Right atrium auricular region (tissue), 2 donors: Measurements from ENCODE around the gene PHACTR1. TPM values are rescaled to one million over a fixed set of nuclear protein-coding genes. Genes with fewer than 3 reads are reported as not detected.

Experiments used
- DNase-seq: peaks from one replicate; pipeline ENCODE4 v3.0.0-alpha.2; 2019; ENCODE audit warnings: low spot score
- H3K27ac ChIP-seq, 2 donors: fragments of 200-600 bp; sonication (generic); 1 replicate in 1 of 2; 2 replicates in 1 of 2; pipeline ENCODE4 v1.5.1; 2016 to 2019
- H3K27me3 ChIP-seq, 2 donors: fragments of 200-600 bp; sonication (generic); one replicate each; pipeline versions ENCODE4 v1.5.1 to v1.6.0; 2017 to 2019
- H3K36me3 ChIP-seq: fragments of 200-600 bp; sonication (generic); one replicate; pipeline ENCODE4 v1.5.1; 2016
- H3K4me1 ChIP-seq, 2 donors: fragments of 200-600 bp; sonication (generic); one replicate each; pipeline versions ENCODE4 v1.5.1 to v1.6.0; 2017 to 2019
- H3K4me3 ChIP-seq, 2 donors: fragments of 200-600 bp; sonication (generic); 1 replicate in 1 of 2; 2 replicates in 1 of 2; pipeline ENCODE4 v1.5.1; 2017 to 2019; ENCODE audit warnings: mild to moderate bottlenecking in 1 of 2, moderate library complexity in 1 of 2
- H3K9me3 ChIP-seq, 2 donors: fragments of 200-600 bp; sonication (generic); one replicate each; pipeline ENCODE4 v1.5.1; 2019
- total RNA-seq, 2 donors: library from RNA; depleted of rRNA; stranded (reverse); fragments of >200 nt; gene quantifications; one replicate each; pipeline ENCODE4 v1.1.0, GENCODE V29; 2016
- TF ChIP-seq, protein P1 (sequence below), 2 donors: fragments of 200-600 bp; sonication (generic); IDR thresholded peaks; one replicate each; pipeline ENCODE4 v1.5.1; 2019; ENCODE audit warnings: antibody characterized with exemption in 2 of 2

Gene PHACTR1
- total RNA-seq, 2 donors from 2014 or later = 19.1 to 46.0 TPM

- H3K4me3 ChIP-seq = no peak overlapping the region
- TF ChIP-seq, protein P1, sequence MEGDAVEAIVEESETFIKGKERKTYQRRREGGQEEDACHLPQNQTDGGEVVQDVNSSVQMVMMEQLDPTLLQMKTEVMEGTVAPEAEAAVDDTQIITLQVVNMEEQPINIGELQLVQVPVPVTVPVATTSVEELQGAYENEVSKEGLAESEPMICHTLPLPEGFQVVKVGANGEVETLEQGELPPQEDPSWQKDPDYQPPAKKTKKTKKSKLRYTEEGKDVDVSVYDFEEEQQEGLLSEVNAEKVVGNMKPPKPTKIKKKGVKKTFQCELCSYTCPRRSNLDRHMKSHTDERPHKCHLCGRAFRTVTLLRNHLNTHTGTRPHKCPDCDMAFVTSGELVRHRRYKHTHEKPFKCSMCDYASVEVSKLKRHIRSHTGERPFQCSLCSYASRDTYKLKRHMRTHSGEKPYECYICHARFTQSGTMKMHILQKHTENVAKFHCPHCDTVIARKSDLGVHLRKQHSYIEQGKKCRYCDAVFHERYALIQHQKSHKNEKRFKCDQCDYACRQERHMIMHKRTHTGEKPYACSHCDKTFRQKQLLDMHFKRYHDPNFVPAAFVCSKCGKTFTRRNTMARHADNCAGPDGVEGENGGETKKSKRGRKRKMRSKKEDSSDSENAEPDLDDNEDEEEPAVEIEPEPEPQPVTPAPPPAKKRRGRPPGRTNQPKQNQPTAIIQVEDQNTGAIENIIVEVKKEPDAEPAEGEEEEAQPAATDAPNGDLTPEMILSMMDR (IDR thresholded peaks at IDR 0.05) = no peak
- H3K27me3 ChIP-seq = no peaks in the 10 kb centered on the region
- no peaks in the 10 kb centered on the region for H3K9me3 ChIP-seq
- DNase-seq = no peak
- no peaks in the 10 kb centered on the region for H3K4me1 ChIP-seq
- peaks cover 8% of the 10 kb centered on the region for H3K36me3 ChIP-seq
- H3K27ac ChIP-seq = no peak overlapping the region
Observed at GRCh38 chr6:13186861-13187260, 470.3 kb downstream of the PHACTR1 start.

DNA sequence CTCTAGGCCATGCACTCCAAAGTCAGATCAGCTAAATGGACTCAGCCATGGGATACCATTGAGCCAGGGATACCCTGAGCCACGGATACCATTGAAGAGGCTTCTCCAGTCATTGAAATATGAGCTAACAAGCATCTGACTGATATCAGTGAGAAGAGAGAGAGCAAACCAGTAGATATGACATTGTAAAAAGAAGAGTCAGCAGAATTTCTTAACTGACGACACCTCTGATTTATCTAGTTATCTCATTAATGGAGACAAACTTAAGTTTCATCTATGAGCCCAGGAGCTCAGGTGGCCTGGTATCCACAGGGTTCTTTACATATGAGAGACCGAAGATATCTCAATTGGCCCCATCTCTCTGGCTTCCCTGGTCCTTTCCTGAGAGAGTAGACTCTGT is 471.1 kb downstream of the PHACTR1 start:
- no peak overlapping the region for H3K4me3 ChIP-seq
- H3K36me3 ChIP-seq = peaks cover 8% of the 10 kb centered on the region
- H3K27ac ChIP-seq = no peak overlapping the region
- H3K27me3 ChIP-seq = no peaks in the 10 kb centered on the region
- no peak for DNase-seq
- no peaks in the 10 kb centered on the region for H3K9me3 ChIP-seq
- H3K4me1 ChIP-seq = no peaks in the 10 kb centered on the region
- TF ChIP-seq, protein P1 (IDR thresholded peaks at IDR 0.05) = no peak

DNA sequence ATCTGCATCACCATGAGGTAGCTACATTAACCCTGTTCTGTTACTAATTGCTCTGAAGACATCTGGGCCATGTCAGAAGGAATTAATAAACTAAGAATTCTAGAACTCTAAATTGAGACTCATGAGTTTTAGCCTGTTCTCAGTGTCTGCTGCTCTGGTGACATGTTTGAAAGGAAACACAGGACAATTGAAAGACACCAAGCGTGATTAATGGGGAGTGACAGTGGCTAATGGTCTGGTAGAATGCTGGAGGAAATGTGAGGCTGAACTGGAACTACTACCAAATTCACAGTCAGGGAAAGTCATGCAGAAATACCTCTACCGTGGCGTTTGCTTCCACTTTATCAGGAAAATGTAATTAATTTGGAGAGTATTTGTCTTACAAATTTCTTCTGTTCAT is 471.7 kb downstream of the PHACTR1 start:
- H3K9me3 ChIP-seq = no peaks in the 10 kb centered on the region
- no peaks in the 10 kb centered on the region for H3K4me1 ChIP-seq
- no peak overlapping the region for H3K4me3 ChIP-seq
- TF ChIP-seq, protein P1 (IDR thresholded peaks at IDR 0.05) = no peak
- no peaks in the 10 kb centered on the region for H3K27me3 ChIP-seq
- no peak for DNase-seq
- no peak overlapping the region for H3K27ac ChIP-seq
- H3K36me3 ChIP-seq = peaks cover 8% of the 10 kb centered on the region

GRCh38 chr6:13189710-13190109 is 473.1 kb downstream of the PHACTR1 start:
- Histone ChIP-seq H3K27ac (no peak overlapping the region), H3K36me3 (peaks cover 5% of the 10 kb centered on the region), H3K4me3 (no peak overlapping the region), H3K27me3 (no peaks in the 10 kb centered on the region), H3K4me1 (no peaks in the 10 kb centered on the region), H3K9me3 (no peaks in the 10 kb centered on the region)
- TF ChIP-seq, protein P1 (IDR thresholded peaks at IDR 0.05) = no peak
- DNase-seq = no peak

- Histone ChIP-seq H3K4me1 (no peaks in the 10 kb centered on the region), H3K27ac (no peak overlapping the region), H3K36me3 (no peaks in the 10 kb centered on the region), H3K9me3 (no peaks in the 10 kb centered on the region), H3K4me3 (no peak overlapping the region), H3K27me3 (no peaks in the 10 kb centered on the region)
- no peak for DNase-seq
- TF ChIP-seq, protein P1 (IDR thresholded peaks at IDR 0.05) = no peak
Observed at GRCh38 chr6:13190376-13190775, 473.8 kb downstream of the PHACTR1 start.

DNA sequence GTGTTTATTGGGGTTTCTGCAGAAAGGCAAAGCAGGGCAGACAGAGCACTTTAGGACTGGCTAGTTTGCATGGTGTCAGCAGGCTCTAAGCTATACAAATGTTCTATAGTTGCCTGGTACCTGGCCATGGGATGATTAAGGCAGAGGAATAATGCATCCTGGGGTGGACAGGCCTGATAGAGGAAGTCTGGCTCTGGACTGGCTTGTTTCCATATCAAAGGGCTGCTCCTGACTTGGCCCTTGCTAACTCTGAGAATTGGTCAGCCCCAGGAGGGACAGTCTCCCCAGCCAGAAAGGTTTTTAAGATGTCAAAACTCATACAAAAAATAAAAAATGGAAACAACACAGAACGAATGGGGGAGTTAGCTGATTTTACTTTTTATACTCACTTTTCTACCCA is 474.9 kb downstream of the PHACTR1 start:
- Histone ChIP-seq H3K27ac (no peak overlapping the region), H3K4me1 (no peaks in the 10 kb centered on the region), H3K36me3 (no peaks in the 10 kb centered on the region), H3K4me3 (no peak overlapping the region), H3K9me3 (no peaks in the 10 kb centered on the region), H3K27me3 (no peaks in the 10 kb centered on the region)
- TF ChIP-seq, protein P1 (IDR thresholded peaks at IDR 0.05) = no peak
- DNase-seq = no peak
